Measurements from ENCODE around the gene CENPB. TPM values are rescaled to one million over a fixed set of nuclear protein-coding genes. Genes with fewer than 3 reads are reported as not detected.

Gene CENPB
- total and polyA plus RNA-seq, 4 donors, result 4.5 to 32.4 (median 25.4) TPM

GRCh38 chr20:3753098-3753497 is 33.4 kb downstream of the CENPB start:
- peak; percentile 76 for DNase-seq (ENCODE audit: low spot score)
- H3K9ac ChIP-seq (ENCODE audit: low read depth in 1 of 2, low read length in 2 of 2), result no peak overlapping the region
- 62% methylated on average over 4 of the region's 4 CpGs for WGBS

GRCh38 chr20:3752386-3752759 is 34.2 kb downstream of the CENPB start:
- H3K27ac ChIP-seq (ENCODE audit: low read depth in 1 of 2, low read length in 2 of 2), result no peak overlapping the region

More at GRCh38 chr20:3753098-3753497, 33.4 kb downstream of the CENPB start:
- Histone ChIP-seq H3K27ac (ENCODE audit: low read depth in 1 of 2, low read length in 2 of 2) (no peak overlapping the region), H3K4me3 (ENCODE audit: low read depth in 1 of 3, low read length in 3 of 3) (no peak overlapping the region), H3K36me3 (ENCODE audit: control insufficient read depth in 4 of 4, insufficient read depth in 3 of 4, low read depth in 1 of 4, low read length in 3 of 4) (peaks cover 0 to under 1% (median 0%) of the 10 kb centered on the region in 4 donors), H3K4me1 (ENCODE audit: control insufficient read depth in 4 of 4, insufficient read depth in 4 of 4, low read length in 3 of 4) (peaks cover 1 to 25% (median 15%) of the 10 kb centered on the region in 4 donors), H3K27me3 (ENCODE audit: control insufficient read depth in 4 of 4, insufficient read depth in 4 of 4, low read length in 3 of 4) (no peaks in the 10 kb centered on the region), H3K9me3 (ENCODE audit: control insufficient read depth in 4 of 4, low read length in 3 of 4) (no peaks in the 10 kb centered on the region)
- TF ChIP-seq FOXA2 (IDR thresholded peaks at IDR 0.05) (no peak), RAD21 (IDR thresholded peaks at IDR 0.05) (peak; percentile 77 to 82), HNF4G (IDR thresholded peaks at IDR 0.05) (no peak), JUND (IDR thresholded peaks at IDR 0.05) (no peak), GABPA (IDR thresholded peaks at IDR 0.05 in 1 of 2, conservative IDR thresholded peaks at IDR 0.05 in 1 of 2) (no peak), CTCF (IDR thresholded peaks at IDR 0.05; ENCODE audit: low read depth, low read length, missing input control) (peak; percentile 53), EGR1 (IDR thresholded peaks at IDR 0.05; ENCODE audit: low read depth in 2 of 2) (no peak), YY1 (IDR thresholded peaks at IDR 0.05) (no peak), MAX (IDR thresholded peaks at IDR 0.05) (no peak), TAF1 (conservative IDR thresholded peaks at IDR 0.05) (no peak), FOXA1 (IDR thresholded peaks at IDR 0.05) (no peak)

More at GRCh38 chr20:3752386-3752759, 34.2 kb downstream of the CENPB start:
- Histone ChIP-seq H3K4me3 (ENCODE audit: low read depth in 1 of 3, low read length in 3 of 3) (peak overlapping the region; percentile 42 to 66 (median 43)), H3K27me3 (ENCODE audit: control insufficient read depth in 4 of 4, insufficient read depth in 4 of 4, low read length in 3 of 4) (no peaks in the 10 kb centered on the region), H3K36me3 (ENCODE audit: control insufficient read depth in 4 of 4, insufficient read depth in 3 of 4, low read depth in 1 of 4, low read length in 3 of 4) (no peaks in the 10 kb centered on the region), H3K4me1 (ENCODE audit: control insufficient read depth in 4 of 4, insufficient read depth in 4 of 4, low read length in 3 of 4) (peaks cover 1 to 25% (median 15%) of the 10 kb centered on the region in 4 donors), H3K9ac (ENCODE audit: low read depth in 1 of 2, low read length in 2 of 2) (no peak overlapping the region), H3K9me3 (ENCODE audit: control insufficient read depth in 4 of 4, low read length in 3 of 4) (no peaks in the 10 kb centered on the region)
- DNase-seq (ENCODE audit: low spot score), result no peak
- 15% methylated on average over 13 of the region's 13 CpGs for WGBS
- TF ChIP-seq CTCF (IDR thresholded peaks at IDR 0.05; ENCODE audit: low read depth, low read length, missing input control) (no peak), HNF4A (conservative IDR thresholded peaks at IDR 0.05) (peak in 1 of 2 donors; percentile 6)

Data from liver (tissue), 9 donors.